Fibroblast of skin of right quadriceps (primary cell): Measurements from ENCODE around the gene LRRC2.
"Not testable (repeated sequence)": the region's sequence is repeated elsewhere in the genome, so short reads cannot be mapped to it uniquely, and the experiment has no call there.

Experiments used
- DNase-seq: peaks from one replicate; pipeline ENCODE4 v3.0.0-alpha.2; 2013

The LRRC2 gene

GRCh38 chr3:46580675-46581074 lies 14.6 kb upstream of the LRRC2 start:
- DNase-seq = no peak

- DNase-seq = no peak
Observed at GRCh38 chr3:46579756-46580286, 13.7 kb upstream of the LRRC2 start.

GRCh38 chr3:46578973-46579755 lies 13.1 kb upstream of the LRRC2 start:
- DNase-seq = no peak

GRCh38 chr3:46577580-46578249 lies 11.6 kb upstream of the LRRC2 start:
- DNase-seq = not testable (repeated sequence)

- no peak for DNase-seq
Observed at GRCh38 chr3:46576879-46577278, 10.8 kb upstream of the LRRC2 start.

- no peak for DNase-seq
Observed at GRCh38 chr3:46576386-46576785, 10.3 kb upstream of the LRRC2 start.

- no peak for DNase-seq
Observed at GRCh38 chr3:46575577-46576222, 9.6 kb upstream of the LRRC2 start.

GRCh38 chr3:46574881-46575576 lies 8.9 kb upstream of the LRRC2 start:
- no peak for DNase-seq

- no peak for DNase-seq
Observed at GRCh38 chr3:46574243-46574646, 8.1 kb upstream of the LRRC2 start.

GRCh38 chr3:46573701-46574100 lies 7.6 kb upstream of the LRRC2 start:
- no peak for DNase-seq

- DNase-seq = no peak
Observed at GRCh38 chr3:46571684-46572083, 5.6 kb upstream of the LRRC2 start.

- DNase-seq = no peak
Observed at GRCh38 chr3:46565607-46566039, 479 bp downstream of the LRRC2 start.

GRCh38 chr3:46565077-46565476 lies 1.0 kb downstream of the LRRC2 start:
- DNase-seq = no peak

- no peak for DNase-seq
Observed at GRCh38 chr3:46564190-46565021, 1.7 kb downstream of the LRRC2 start.

GRCh38 chr3:46561951-46562350 lies 4.2 kb downstream of the LRRC2 start:
- DNase-seq = no peak

- DNase-seq = no peak
Observed at GRCh38 chr3:46561511-46561910, 4.6 kb downstream of the LRRC2 start.

- no peak for DNase-seq
Observed at GRCh38 chr3:46559091-46559704, 6.9 kb downstream of the LRRC2 start.

- DNase-seq = peak; percentile 82
Observed at GRCh38 chr3:46558184-46559043, 7.7 kb downstream of the LRRC2 start.

- no peak for DNase-seq
Observed at GRCh38 chr3:46557814-46558183, 8.3 kb downstream of the LRRC2 start.

- DNase-seq = no peak
Observed at GRCh38 chr3:46553154-46553553, 12.9 kb downstream of the LRRC2 start.

GRCh38 chr3:46552538-46552937 lies 13.6 kb downstream of the LRRC2 start:
- no peak for DNase-seq
